ENCODE measurements around the gene FBXO27. TPM values are rescaled to one million over a fixed set of nuclear protein-coding genes. Genes with fewer than 3 reads are reported as not detected.
"Not testable (repeated sequence)": the region's sequence is repeated elsewhere in the genome, so short reads cannot be mapped to it uniquely, and the experiment has no call there.

The FBXO27 gene
- total RNA-seq, 1 donor from 2014 or later, result 144 TPM

DNA sequence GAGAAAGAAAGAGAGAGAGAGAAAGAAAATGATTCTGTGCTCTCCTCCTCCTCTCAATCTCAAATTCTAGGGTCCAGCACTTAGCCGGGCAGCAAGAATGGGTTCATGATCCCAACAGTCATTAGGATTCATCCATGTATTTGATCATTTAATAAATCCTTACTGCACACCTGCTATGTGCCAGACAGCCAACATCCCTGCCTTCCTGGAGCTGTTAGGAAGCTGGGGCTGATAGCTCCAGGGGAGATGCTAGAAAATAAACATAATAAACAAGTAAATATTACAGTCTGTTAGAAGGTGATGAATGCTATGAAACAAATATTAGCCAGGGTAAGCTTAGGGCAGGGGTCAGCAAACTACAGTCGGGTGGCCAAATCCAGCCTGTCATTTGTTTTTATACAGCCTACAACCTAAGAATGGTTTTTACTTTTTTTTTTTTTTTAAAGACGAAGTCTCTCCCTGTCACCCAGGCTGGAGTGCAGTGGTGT, 41.9 kb upstream of the FBXO27 start:
- Histone ChIP-seq H3K36me3 (no peaks in the 10 kb centered on the region), H3K9me3 (no peaks in the 10 kb centered on the region), H3K4me3 (no peak overlapping the region), H3K4me1 (no peaks in the 10 kb centered on the region), H3K27ac (no peak overlapping the region), H3K27me3 (no peaks in the 10 kb centered on the region)
- TF ChIP-seq, protein P1, sequence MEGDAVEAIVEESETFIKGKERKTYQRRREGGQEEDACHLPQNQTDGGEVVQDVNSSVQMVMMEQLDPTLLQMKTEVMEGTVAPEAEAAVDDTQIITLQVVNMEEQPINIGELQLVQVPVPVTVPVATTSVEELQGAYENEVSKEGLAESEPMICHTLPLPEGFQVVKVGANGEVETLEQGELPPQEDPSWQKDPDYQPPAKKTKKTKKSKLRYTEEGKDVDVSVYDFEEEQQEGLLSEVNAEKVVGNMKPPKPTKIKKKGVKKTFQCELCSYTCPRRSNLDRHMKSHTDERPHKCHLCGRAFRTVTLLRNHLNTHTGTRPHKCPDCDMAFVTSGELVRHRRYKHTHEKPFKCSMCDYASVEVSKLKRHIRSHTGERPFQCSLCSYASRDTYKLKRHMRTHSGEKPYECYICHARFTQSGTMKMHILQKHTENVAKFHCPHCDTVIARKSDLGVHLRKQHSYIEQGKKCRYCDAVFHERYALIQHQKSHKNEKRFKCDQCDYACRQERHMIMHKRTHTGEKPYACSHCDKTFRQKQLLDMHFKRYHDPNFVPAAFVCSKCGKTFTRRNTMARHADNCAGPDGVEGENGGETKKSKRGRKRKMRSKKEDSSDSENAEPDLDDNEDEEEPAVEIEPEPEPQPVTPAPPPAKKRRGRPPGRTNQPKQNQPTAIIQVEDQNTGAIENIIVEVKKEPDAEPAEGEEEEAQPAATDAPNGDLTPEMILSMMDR (IDR thresholded peaks at IDR 0.05), result no peak
- intact Hi-C loops (cut with DNase I), result no loop called here
- no peak for DNase-seq (ENCODE audit: low spot score in 2 of 2)

DNA sequence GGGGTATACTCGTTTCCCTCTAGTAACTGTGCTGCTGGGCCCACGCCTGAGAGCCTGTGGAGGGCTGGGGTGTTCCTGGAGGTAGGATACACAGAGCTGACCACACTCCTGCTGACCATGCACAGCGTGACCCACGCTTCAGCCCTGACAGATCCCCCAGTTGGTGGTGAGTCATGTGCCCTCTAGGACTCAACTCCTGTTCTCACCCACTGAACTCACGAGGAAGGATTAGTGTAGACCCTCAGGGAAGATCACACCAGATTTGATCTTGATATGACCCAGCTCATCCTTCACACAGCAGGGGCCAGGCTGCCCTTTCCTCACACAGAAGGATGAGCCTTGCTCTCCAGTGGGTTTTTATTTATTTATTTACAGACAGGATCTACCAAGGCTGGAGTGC, 38.5 kb upstream of the FBXO27 start:
- Histone ChIP-seq H3K9me3 (no peaks in the 10 kb centered on the region), H3K27me3 (no peaks in the 10 kb centered on the region), H3K4me3 (no peak overlapping the region), H3K36me3 (no peaks in the 10 kb centered on the region), H3K4me1 (no peaks in the 10 kb centered on the region), H3K27ac (no peak overlapping the region)
- no peak for DNase-seq (ENCODE audit: low spot score in 2 of 2)
- intact Hi-C loops (cut with DNase I), result no loop called here
- TF ChIP-seq, protein P1 (IDR thresholded peaks at IDR 0.05), result no peak

- H3K9me3 ChIP-seq; H3K4me3 ChIP-seq; intact Hi-C loops (cut with DNase I); H3K27ac ChIP-seq; H3K27me3 ChIP-seq; DNase-seq (ENCODE audit: low spot score in 2 of 2); H3K4me1 ChIP-seq; H3K36me3 ChIP-seq: not testable (repeated sequence)
Measured at GRCh38 chr19:39068259-39068658, 35.9 kb upstream of the FBXO27 start.

GRCh38 chr19:39067104-39067503, 34.8 kb upstream of the FBXO27 start:
- intact Hi-C loops (cut with DNase I), result no loop called here
- TF ChIP-seq, protein P1 (IDR thresholded peaks at IDR 0.05), result no peak

DNA sequence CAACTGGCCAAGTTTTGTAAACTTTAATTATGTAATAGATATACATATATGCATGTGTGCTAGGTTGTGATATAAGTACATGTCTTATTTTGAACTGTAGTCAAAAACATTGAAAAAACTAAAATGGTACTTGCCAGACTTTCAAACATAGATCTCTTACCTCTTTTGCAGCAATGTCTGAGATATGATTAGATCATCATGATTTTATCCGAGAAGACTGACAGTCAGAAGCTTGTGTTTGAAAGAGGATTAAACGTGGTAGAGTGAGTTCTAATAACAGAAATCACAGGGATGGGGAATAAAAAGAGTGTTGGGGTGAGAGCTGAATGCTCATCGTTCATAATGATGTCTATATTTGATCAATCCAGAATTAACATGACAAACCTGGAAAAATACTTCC, 33.6 kb upstream of the FBXO27 start:
- Histone ChIP-seq H3K27ac (no peak overlapping the region), H3K4me3 (no peak overlapping the region), H3K36me3 (no peaks in the 10 kb centered on the region), H3K27me3 (no peaks in the 10 kb centered on the region), H3K9me3 (no peaks in the 10 kb centered on the region), H3K4me1 (no peaks in the 10 kb centered on the region)
- TF ChIP-seq, protein P1 (IDR thresholded peaks at IDR 0.05), result no peak
- DNase-seq (ENCODE audit: low spot score in 2 of 2), result no peak
- intact Hi-C loops (cut with DNase I), result no loop called here

More at GRCh38 chr19:39067104-39067503, 34.8 kb upstream of the FBXO27 start:
- H3K4me3 ChIP-seq, result no peak overlapping the region
- H3K27me3 ChIP-seq, result no peaks in the 10 kb centered on the region
- H3K36me3 ChIP-seq, result no peaks in the 10 kb centered on the region
- H3K4me1 ChIP-seq, result no peaks in the 10 kb centered on the region
- no peak overlapping the region for H3K27ac ChIP-seq
- no peaks in the 10 kb centered on the region for H3K9me3 ChIP-seq
- DNase-seq (ENCODE audit: low spot score in 2 of 2), result no peak

GRCh38 chr19:39064405-39064804, 32.1 kb upstream of the FBXO27 start:
- DNase-seq (ENCODE audit: low spot score in 2 of 2), result no peak
- TF ChIP-seq, protein P1 (IDR thresholded peaks at IDR 0.05), result no peak
- Histone ChIP-seq H3K4me1 (no peaks in the 10 kb centered on the region), H3K27ac (no peak overlapping the region), H3K27me3 (no peaks in the 10 kb centered on the region), H3K4me3 (no peak overlapping the region), H3K9me3 (no peaks in the 10 kb centered on the region), H3K36me3 (no peaks in the 10 kb centered on the region)
- intact Hi-C loops (cut with DNase I), result no loop called here

Measured in ascending aorta (tissue), 2 donors.